ENCODE measurements around the gene ALS2CL.

DNA sequence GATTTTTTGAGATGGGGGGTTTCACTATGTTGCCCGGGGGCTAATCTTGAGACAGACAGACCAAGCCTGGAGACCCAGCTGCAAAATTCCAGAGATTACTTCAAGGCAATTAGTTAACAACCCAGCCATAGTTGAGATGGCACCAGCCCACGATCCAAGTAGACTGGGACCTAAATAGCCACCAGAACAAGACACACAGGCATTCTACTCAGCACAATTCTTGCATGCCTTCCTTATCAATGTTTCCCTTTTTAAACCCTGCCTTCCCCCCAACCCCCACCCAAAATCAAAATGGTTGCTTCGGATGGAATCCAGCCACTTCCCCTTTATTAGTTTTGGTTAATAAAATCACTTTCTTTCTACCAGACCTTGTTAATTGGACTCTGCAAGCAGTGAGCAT lies 52.6 kb downstream of the ALS2CL start:
- TF ChIP-seq, protein P1, sequence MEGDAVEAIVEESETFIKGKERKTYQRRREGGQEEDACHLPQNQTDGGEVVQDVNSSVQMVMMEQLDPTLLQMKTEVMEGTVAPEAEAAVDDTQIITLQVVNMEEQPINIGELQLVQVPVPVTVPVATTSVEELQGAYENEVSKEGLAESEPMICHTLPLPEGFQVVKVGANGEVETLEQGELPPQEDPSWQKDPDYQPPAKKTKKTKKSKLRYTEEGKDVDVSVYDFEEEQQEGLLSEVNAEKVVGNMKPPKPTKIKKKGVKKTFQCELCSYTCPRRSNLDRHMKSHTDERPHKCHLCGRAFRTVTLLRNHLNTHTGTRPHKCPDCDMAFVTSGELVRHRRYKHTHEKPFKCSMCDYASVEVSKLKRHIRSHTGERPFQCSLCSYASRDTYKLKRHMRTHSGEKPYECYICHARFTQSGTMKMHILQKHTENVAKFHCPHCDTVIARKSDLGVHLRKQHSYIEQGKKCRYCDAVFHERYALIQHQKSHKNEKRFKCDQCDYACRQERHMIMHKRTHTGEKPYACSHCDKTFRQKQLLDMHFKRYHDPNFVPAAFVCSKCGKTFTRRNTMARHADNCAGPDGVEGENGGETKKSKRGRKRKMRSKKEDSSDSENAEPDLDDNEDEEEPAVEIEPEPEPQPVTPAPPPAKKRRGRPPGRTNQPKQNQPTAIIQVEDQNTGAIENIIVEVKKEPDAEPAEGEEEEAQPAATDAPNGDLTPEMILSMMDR (IDR thresholded peaks at IDR 0.05; ENCODE audit: borderline replicate concordance, extremely low read depth, low read length, poor library complexity, severe bottlenecking), result no peak
- TF ChIP-seq EZH2 (IDR thresholded peaks at IDR 0.05; ENCODE audit: borderline replicate concordance, low read depth, low read length, severe bottlenecking), result no peak
